Measurements from ENCODE around the gene WDR45B.
"Not testable (repeated sequence)": the region's sequence is repeated elsewhere in the genome, so short reads cannot be mapped to it uniquely, and the experiment has no call there.

The WDR45B gene

DNA sequence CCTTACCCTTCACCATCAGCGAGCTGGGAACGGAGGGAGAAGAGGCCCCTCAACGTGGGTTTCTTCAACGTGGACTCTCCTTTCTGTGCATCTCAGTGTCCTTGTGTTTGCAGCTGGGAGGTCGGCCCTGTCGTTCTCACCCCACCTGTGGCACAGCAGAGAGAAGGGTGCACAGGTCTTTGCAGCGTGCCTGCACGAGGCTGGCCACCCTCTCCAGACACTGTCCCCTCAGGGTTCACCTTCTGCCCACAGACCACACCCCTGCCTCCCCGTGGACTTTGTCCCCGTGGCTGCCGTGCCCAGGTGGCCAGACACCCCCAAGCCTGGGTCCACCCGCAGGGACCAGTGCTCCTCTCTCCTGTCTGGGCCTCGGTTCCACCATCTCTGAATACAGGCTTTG, 7.3 kb upstream of the WDR45B start:
- no peak for FAIRE-seq

DNA sequence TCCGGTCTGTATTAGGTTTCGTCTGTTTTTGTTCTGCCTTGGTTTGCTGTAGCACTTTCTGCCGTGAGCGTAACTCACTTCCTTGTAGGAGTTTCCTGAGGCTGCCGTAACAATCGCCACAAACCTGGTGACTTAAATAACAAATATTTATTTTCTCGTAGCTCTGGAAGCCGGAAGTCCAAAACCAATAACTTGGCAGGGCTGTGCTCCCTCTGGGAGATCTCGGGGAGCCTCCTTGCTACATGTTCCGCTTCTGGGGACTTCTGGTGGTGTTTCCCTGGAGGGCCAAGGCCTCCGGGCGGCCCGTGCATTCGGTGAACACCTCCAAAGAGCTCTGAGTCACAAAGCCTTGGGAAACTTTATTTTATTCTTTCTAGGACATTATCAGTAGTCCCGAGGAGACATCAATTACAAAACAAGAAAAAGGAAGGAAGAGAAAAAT, 6.8 kb upstream of the WDR45B start:
- no peak for FAIRE-seq

GRCh38 chr17:82654611-82655010, 6.4 kb upstream of the WDR45B start:
- not testable (repeated sequence) for FAIRE-seq

GRCh38 chr17:82653651-82654528, 5.6 kb upstream of the WDR45B start:
- no peak for FAIRE-seq

GRCh38 chr17:82650723-82651122, 2.5 kb upstream of the WDR45B start:
- no peak for FAIRE-seq

DNA sequence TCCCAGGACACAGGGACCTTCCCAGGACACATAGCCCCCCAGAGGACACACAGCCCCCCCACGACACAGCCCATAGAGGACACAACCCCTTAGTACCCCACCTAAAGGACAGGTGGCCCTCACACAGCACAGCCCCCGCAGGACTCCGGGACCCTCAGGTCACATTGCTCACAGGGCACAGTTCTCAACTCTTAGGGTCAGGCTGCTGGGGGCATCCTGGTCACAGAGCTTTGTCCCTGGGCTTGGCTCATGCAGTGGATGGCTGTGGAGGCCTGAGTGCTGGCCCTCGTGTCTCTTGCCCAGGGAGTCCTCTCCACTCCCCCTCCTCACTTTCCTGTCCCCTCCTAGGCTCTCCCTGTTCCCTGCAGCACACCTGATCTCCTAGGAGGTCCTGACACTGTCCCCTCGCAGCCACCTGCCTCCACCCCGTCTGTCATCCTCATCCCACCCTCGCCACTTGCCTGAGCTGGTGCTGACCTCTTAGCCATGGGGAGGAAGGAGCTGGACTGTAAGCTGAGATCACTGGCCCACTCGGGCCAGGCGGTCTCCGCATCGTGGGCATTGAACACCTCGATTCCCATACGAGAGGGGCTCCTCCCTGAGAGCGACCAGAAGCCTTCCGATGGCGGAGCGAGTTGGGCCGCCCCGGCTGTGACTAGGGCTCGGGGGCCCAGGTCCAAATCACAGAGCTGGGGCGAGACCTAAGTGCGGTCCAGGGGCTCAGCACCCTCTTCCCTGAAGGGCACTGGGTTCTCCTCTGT, 1.4 kb upstream of the WDR45B start:
- no peak for FAIRE-seq

DNA sequence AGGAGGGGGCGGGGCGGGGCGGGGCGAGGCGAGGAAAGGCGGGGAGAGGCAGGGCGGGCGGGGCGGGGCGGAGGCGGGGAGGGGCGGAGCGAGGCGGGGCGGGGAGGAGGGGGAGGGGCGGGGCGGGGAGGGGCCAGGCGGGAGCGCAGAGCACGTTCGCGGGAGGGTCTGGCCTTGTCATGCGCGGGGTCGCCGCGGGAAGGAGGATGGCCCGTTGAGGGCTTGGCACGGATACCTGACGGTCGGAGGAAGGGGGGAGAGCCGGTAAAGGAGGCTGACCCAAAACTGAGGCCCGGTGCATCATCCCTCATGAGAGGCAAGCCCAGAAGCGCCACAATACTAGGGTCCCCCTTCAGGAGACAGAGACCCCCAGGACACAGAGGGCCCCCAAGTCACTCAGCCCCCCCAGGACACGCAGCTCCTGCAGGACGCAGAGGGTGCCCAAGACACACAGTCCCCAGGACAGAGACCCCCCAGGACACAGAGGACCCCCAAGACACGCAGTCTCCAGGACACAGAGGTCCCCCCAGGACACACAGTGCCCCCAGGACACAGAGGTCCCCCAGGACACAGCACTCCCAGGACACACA, 593 bp upstream of the WDR45B start:
- FAIRE-seq = no peak

DNA sequence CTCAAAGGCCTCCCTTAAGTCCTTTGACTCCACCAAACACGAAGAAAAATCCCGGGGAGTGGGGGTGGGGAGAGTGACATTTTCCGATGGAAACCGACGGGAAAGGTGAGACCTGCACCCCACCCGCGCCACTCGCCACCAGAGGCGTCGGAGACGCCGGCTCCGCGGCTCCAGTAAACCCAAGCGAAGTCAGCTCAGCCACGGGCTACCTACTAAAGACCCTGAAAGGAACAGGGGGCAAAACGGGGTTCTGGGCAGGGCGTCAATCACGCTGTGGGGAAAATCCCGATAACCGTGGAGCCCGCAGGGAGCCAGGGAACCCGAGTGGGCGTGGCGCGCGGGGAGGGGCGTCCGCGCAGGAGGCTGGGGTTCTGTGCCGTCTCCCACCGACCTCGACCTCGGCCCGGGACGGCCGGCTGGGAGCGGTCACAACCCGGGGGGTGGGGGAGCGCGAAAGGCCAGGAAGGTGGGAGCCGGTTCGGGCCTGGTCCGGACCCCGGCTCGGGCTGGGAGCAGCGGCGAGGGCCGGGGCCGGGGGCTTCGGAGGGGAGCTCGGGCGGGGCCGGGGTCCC, 565 bp downstream of the WDR45B start:
- no peak for FAIRE-seq

DNA sequence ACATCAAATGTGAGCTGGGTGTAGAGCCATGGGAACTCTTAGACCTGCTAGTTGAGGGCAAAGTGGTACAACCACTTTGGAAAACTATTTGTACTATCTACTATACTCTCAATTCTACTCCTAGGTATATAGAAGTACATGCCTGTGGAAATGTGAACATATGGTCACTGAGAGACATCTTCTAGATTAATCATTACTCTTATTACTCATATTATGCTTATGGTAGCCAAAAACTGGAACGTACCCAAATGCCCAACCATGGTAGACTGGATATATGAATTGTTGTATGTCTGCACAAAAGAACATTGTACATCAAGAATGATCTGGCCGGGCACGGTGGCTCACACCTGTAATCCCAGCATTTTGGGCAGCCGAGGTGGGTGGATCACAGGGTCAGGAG, 2.7 kb downstream of the WDR45B start:
- FAIRE-seq = no peak

DNA sequence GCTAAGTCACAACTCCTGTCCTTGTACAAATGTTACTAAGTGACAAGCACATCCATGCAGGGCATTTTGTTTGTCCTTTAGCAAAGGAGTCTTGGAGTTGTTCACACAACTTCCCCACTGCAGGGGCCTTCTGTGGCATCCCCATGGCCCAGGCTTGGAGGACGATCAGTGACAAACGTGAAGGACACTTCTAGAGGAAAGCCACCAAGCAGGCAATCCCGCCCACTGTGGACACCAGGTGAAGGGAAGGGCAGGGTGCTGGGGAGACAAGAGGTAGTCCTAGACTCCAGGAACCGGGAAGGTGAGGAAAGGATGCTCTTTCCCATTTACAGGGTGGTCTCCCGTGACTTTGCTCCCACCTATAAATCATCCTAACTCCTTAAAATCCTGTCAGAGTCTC, 4.1 kb downstream of the WDR45B start:
- no peak for FAIRE-seq

- FAIRE-seq = no peak
Observed at GRCh38 chr17:82642022-82642421, 6.2 kb downstream of the WDR45B start.

GRCh38 chr17:82640036-82640435, 8.2 kb downstream of the WDR45B start:
- no peak for FAIRE-seq

GRCh38 chr17:82639628-82640027, 8.6 kb downstream of the WDR45B start:
- no peak for FAIRE-seq

- FAIRE-seq = no peak
Observed at GRCh38 chr17:82638183-82638773, 10.0 kb downstream of the WDR45B start.

- no peak for FAIRE-seq
Observed at GRCh38 chr17:82636626-82637598, 11.3 kb downstream of the WDR45B start.

DNA sequence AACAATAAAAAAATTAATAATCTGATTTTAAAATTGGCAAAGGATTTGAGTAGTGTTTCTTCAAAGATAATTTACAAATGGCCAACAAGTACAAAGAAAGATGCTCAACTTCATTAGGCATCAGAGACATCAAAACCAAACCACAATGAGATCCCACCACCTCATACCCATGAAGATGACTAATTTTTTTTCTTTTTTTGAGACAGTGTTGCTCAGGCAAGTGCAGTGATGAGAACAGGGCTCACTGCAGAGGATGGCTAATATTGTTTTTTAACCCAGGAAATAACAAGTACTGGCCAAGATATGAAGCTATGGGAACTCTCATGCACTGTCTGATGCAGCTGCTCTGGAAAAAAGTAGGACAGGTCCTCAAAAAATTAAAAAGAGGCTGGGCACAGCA, 14.9 kb downstream of the WDR45B start:
- FAIRE-seq = no peak

GRCh38 chr17:82632451-82632850, 15.8 kb downstream of the WDR45B start:
- FAIRE-seq = no peak

GRCh38 chr17:82631544-82631943, 16.7 kb downstream of the WDR45B start:
- no peak for FAIRE-seq

DNA sequence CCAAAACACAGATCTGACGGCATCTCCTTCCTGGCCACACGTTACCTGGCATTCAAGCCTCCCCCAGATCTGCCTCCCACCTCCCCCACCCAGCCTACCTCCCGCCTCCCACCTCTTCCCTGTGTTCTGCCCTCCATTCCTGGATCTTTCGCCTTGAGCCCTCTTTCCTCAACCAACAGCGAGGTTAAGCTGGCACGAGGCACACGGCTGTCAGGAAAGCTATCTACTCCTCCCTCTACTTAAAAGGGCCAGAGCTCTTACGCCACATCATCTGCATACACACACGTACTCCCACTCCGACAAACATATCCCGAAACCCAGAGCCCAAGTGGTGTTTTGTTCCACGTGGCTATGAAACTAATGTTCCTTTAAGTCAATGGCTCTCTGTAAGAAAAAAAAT, 18.0 kb downstream of the WDR45B start:
- FAIRE-seq = no peak

DNA sequence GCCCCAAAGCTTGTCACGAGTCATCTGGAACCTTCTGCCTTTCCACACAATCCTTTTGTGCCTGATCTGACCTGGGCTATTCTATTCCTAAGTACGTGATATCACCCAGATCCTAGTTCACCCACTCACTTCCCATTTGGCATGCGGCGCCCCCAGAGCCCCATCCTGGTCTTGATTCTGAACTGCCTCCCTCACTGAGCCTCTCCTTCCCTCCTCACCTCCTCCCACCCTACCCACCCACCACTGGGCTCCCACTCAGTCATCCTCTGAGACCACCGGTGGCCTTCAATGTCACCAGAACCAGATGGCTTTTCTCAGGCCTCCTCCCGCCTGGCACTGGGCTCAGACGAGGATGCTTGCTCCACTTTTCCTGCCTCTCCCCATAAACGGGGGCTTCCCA, 18.5 kb downstream of the WDR45B start:
- no peak for FAIRE-seq

- no peak for FAIRE-seq
Observed at GRCh38 chr17:82627405-82627804, 20.8 kb downstream of the WDR45B start.

DNA sequence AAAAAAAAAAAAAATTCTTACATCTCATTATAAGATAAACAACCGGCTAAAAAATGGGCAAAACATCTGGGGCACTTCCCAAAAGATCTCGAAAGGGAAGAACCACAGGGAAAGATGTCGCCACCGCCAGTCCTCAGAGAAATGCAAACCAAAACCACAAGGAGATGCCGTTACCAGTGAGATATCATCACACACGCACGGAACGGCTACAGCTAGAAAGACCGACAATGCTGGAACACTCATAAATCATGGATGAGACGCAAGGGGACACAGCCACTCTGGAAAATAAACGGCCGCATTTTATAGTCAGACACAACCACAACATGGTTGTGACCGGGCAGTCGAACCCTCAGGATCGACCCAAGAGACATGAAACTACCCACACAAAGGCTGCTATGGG, 24.5 kb downstream of the WDR45B start:
- no peak for FAIRE-seq
